Stomach (tissue), 4 donors: ENCODE data around the gene GALNT8.

ENCODE experiments used
- CTCF ChIP-seq, 7 experiments: fragments of 450-650 bp in 4 of 7; fragments of 200-600 bp in 3 of 7; sonication (generic) in 3 of 7; IDR thresholded peaks; one replicate each; pipeline ENCODE4 v1.5.1; 2016 to 2019; ENCODE audit warnings: antibody characterized with exemption in 7 of 7, control low read depth in 2 of 7, mild to moderate bottlenecking in 1 of 7
- POLR2A ChIP-seq, 4 donors: fragments of 450-650 bp; IDR thresholded peaks; one replicate each; pipeline ENCODE4 v1.6.1; 2016; ENCODE audit warnings: antibody characterized with exemption in 4 of 4, control low read depth in 2 of 4, mild to moderate bottlenecking in 1 of 4, moderate library complexity in 1 of 4
- POLR2AphosphoS5 ChIP-seq, 3 donors: sonication (generic); formaldehyde crosslinking; IDR thresholded peaks; one replicate each; pipeline ENCODE4 v1.6.1; 2016; ENCODE audit warnings: antibody characterized with exemption in 3 of 3

- TF ChIP-seq POLR2A (IDR thresholded peaks at IDR 0.05) (no peak), CTCF (IDR thresholded peaks at IDR 0.05) (no peak), POLR2AphosphoS5 (IDR thresholded peaks at IDR 0.05) (no peak)
These were observed 66.6 kb downstream of the GALNT8 start for GRCh38 chr12:4786795-4787194.
